Measurements from ENCODE around the gene PRORP.

- TF ChIP-seq ZNF513 (CRISPR knock-in tag; conservative IDR thresholded peaks at IDR 0.05) (no peak), ZNF292 (CRISPR knock-in tag; IDR thresholded peaks at IDR 0.05; ENCODE audit: borderline replicate concordance, low read depth) (no peak), POLR2A (IDR thresholded peaks at IDR 0.05; ENCODE audit: insufficient read depth in 1 of 2, low read depth in 2 of 2, low read length in 2 of 2) (no peak), MEF2D (CRISPR knock-in tag; IDR thresholded peaks at IDR 0.05) (no peak), MXD1 (CRISPR knock-in tag; IDR thresholded peaks at IDR 0.05) (no peak), MAX (IDR thresholded peaks at IDR 0.05) (no peak), ZHX1 (CRISPR knock-in tag; IDR thresholded peaks at IDR 0.05; ENCODE audit: low read depth) (no peak), CTCF (CRISPR knock-in tag; IDR thresholded peaks at IDR 0.05) (no peak), ZNF761 (CRISPR knock-in tag; conservative IDR thresholded peaks at IDR 0.05) (no peak), SMC3 (IDR thresholded peaks at IDR 0.05; ENCODE audit: low read length) (no peak), LRRFIP1 (CRISPR knock-in tag; conservative IDR thresholded peaks at IDR 0.05) (no peak), ZFP36 (IDR thresholded peaks at IDR 0.05; ENCODE audit: borderline replicate concordance, low read depth, low read length, partially characterized antibody) (no peak)
Measured at GRCh38 chr14:35155962-35156361, 33.6 kb downstream of the PRORP start.

All from HepG2 (cell line).